Skeletal muscle cell (primary cell): Measurements from ENCODE around the gene LMO4.

Experiments
- DNase-seq: peaks from one replicate; pipeline ENCODE4 v3.0.0-alpha.2; 2010; ENCODE audit warnings: low read depth
- H3K4me3 ChIP-seq: 2 replicates; pipeline ENCODE4 v1.5.1; 2011; ENCODE audit warnings: low read depth, mild to moderate bottlenecking, control low read depth, low read length, moderate library complexity

Gene LMO4

GRCh38 chr1:87393445-87394085 lies 64.9 kb downstream of the LMO4 start:
- no peak for DNase-seq

GRCh38 chr1:87394513-87394912 lies 65.8 kb downstream of the LMO4 start:
- no peak overlapping the region for H3K4me3 ChIP-seq
- DNase-seq = no peak

More at GRCh38 chr1:87393445-87394085, 64.9 kb downstream of the LMO4 start:
- no peak overlapping the region for H3K4me3 ChIP-seq

DNA sequence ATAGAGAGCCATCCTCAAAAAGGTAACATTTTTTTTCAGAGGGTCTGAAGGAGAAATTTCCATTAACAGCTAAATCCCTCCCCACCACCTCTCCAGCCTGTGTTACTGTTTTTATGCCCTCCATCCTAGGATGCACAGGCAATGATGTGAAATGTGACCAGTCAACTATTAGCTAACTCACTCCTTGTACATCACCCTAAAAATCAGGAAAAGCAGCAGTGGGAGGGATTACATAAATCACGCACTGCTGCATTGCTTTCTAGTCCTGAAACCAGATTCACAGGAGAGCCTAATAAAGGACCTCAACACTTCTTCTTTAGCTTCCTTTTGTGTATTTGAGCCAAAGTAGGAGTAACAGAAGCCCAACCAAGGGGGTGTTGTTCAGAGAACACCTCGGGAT lies 66.3 kb downstream of the LMO4 start:
- H3K4me3 ChIP-seq = no peak overlapping the region
- no peak for DNase-seq
